ENCODE measurements around the gene CARD9.

CARD9 gene

DNA sequence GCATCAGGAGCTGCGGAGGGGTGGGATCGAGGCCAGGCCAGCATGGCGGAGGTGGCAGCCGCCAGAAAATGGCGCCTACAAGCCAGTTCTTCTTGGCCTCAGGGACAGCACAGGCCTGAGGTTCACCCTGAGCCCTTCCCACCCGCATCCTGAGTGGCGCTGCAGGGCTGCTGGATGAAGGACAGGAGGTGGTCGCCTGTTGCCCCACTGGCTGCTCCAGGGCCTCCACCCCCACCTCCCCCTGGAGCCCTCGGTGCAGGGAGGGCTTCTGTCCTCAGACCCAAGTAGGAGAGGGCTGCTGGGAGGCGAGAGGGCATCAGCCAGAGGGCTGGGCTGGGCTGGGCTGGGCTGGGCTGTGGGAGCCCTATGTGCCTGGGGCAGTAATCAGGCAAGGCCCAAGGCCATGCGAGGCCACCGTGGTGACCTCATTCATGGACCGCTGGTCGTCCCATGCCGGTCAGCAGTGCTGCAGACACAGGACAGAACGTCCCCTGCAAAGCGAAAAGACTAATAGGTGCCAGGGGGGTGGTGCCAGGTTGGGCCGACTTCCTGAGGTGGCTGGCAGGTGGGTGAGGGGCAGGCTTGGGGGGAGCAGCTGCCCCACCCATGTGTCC lies 32.3 kb downstream of the CARD9 start:
- Mint-ChIP-seq H3K4me1 (peaks cover 11% of the 10 kb centered on the region), H3K27ac (no peak overlapping the region), H3K4me3 (no peak overlapping the region), H3K27me3 (ENCODE audit: low read depth) (no peaks in the 10 kb centered on the region), H3K36me3 (ENCODE audit: low read depth) (peaks cover 7% of the 10 kb centered on the region), H3K9me3 (no peaks in the 10 kb centered on the region)
- no peak for TF ChIP-seq CTCF (IDR thresholded peaks at IDR 0.05; ENCODE audit: unreplicated experiment in 3 of 3)

DNA sequence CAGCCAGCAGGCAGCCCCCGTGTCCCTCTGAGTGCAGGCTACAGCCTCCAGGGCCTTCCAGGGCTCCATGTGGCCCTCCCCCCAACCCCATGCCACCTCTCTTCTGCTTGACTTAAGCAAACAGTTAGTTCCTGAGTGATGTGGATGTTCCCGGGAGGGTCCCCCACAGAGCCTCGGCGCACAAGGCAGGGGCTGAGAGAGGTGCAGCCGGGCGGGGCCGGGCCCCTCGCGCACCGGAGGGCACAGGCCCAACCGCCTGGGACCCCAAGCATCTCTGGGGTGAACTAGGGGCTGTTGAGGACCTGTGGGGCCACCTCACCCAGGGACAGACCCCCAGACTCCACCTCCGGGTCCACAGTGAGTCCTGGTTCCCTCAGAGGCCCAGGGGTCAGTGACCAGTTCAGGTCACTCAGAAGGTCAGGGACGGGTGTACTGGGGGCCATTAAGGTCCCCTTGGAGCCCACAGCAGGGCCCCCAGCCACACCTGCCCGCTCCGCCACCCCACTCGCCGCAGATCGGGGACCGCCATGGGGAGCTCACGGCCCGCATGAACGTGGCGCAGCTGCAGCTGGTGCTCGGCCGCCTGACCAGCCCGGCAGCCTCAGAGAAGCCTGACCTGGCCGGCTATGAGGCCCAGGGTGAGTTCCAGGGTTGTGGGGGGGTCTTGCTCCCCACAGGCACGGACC lies 33.0 kb downstream of the CARD9 start:
- Mint-ChIP-seq H3K27me3 (ENCODE audit: low read depth) (no peaks in the 10 kb centered on the region), H3K4me3 (no peak overlapping the region), H3K36me3 (ENCODE audit: low read depth) (peaks cover 7% of the 10 kb centered on the region), H3K4me1 (peaks cover 11% of the 10 kb centered on the region), H3K27ac (no peak overlapping the region), H3K9me3 (no peaks in the 10 kb centered on the region)
- TF ChIP-seq CTCF (IDR thresholded peaks at IDR 0.05; ENCODE audit: unreplicated experiment in 3 of 3): no peak

- peaks cover 7% of the 10 kb centered on the region for H3K36me3 Mint-ChIP-seq (ENCODE audit: low read depth)
- TF ChIP-seq CTCF (IDR thresholded peaks at IDR 0.05; ENCODE audit: unreplicated experiment in 3 of 3): no peak
- no peaks in the 10 kb centered on the region for H3K27me3 Mint-ChIP-seq (ENCODE audit: low read depth)
- no peaks in the 10 kb centered on the region for H3K9me3 Mint-ChIP-seq
- peaks cover 11% of the 10 kb centered on the region for H3K4me1 Mint-ChIP-seq
- no peak overlapping the region for H3K27ac Mint-ChIP-seq
- no peak overlapping the region for H3K4me3 Mint-ChIP-seq
These were observed 33.5 kb downstream of the CARD9 start for GRCh38 chr9:136339958-136340310.

- H3K27me3 Mint-ChIP-seq (ENCODE audit: low read depth): no peaks in the 10 kb centered on the region
- H3K4me3 Mint-ChIP-seq: no peak overlapping the region
- H3K4me1 Mint-ChIP-seq: peaks cover 11% of the 10 kb centered on the region
- H3K36me3 Mint-ChIP-seq (ENCODE audit: low read depth): peaks cover 7% of the 10 kb centered on the region
- no peaks in the 10 kb centered on the region for H3K9me3 Mint-ChIP-seq
- H3K27ac Mint-ChIP-seq: no peak overlapping the region
- peak; percentile 86 to 91 (median 90) for TF ChIP-seq CTCF (IDR thresholded peaks at IDR 0.05; ENCODE audit: unreplicated experiment in 3 of 3)
These were observed 34.1 kb downstream of the CARD9 start for GRCh38 chr9:136339173-136339957.

- Mint-ChIP-seq H3K27me3 (ENCODE audit: low read depth) (no peaks in the 10 kb centered on the region), H3K36me3 (ENCODE audit: low read depth) (peaks cover 7% of the 10 kb centered on the region), H3K27ac (no peak overlapping the region), H3K4me3 (no peak overlapping the region), H3K9me3 (no peaks in the 10 kb centered on the region), H3K4me1 (peaks cover 11% of the 10 kb centered on the region)
- TF ChIP-seq CTCF (IDR thresholded peaks at IDR 0.05; ENCODE audit: unreplicated experiment in 3 of 3): no peak
These were observed 35.0 kb downstream of the CARD9 start for GRCh38 chr9:136338511-136338910.

Measured in nephron (organoid).